Prostate gland (tissue), 2 donors: ENCODE data around the gene GRK3. TPM values are rescaled to one million over a fixed set of nuclear protein-coding genes. Genes with fewer than 3 reads are reported as not detected.

Experiments
- DNase-seq: peaks from one replicate; pipeline ENCODE4 v3.0.0-alpha.2; 2019; ENCODE audit warnings: low spot score
- H3K27ac ChIP-seq, 2 donors: fragments of 200-600 bp; sonication (generic); 2 replicates each; pipeline ENCODE4 v1.5.1; 2017 to 2019
- H3K27me3 ChIP-seq: fragments of 200-600 bp; sonication (generic); replicated peaks from 2 replicates; pipeline ENCODE4 v1.5.1; 2019; ENCODE audit not compliant: insufficient read depth
- H3K36me3 ChIP-seq, 2 donors: fragments of 200-600 bp; sonication (generic); 1 replicate in 1 of 2; 2 replicates in 1 of 2; pipeline versions ENCODE4 v1.5.1 to v1.8.1; 2017 to 2019
- H3K4me1 ChIP-seq: fragments of 200-600 bp; sonication (generic); replicated peaks from 2 replicates; pipeline ENCODE4 v1.5.1; 2019
- H3K4me3 ChIP-seq, 2 donors: fragments of 200-600 bp; sonication (generic); 2 replicates each; pipeline ENCODE4 v1.5.1; 2017 to 2019
- H3K9me3 ChIP-seq: fragments of 200-600 bp; sonication (generic); 2 replicates; pipeline ENCODE4 v1.5.1; 2017
- POLR2A ChIP-seq: fragments of 450-650 bp; IDR thresholded peaks from one replicate; pipeline ENCODE4 v1.6.1; 2016; ENCODE audit warnings: antibody characterized with exemption, mild to moderate bottlenecking
- POLR2AphosphoS5 ChIP-seq: sonication (generic); formaldehyde crosslinking; IDR thresholded peaks from one replicate; pipeline ENCODE4 v1.6.1; 2017; ENCODE audit warnings: antibody characterized with exemption
- WGBS: methylation state at CpG from one replicate; pipeline ENCODE4 v1.1.5; 2018; 5-methylcytosine and 5-hydroxymethylcytosine counted together
- intact Hi-C: fragments of 100-400 bp; cut with DNase I; formaldehyde crosslinking; loops from one replicate; pipeline ENCODE4 v1.14.2; 2022
- total RNA-seq, 2 donors: library from RNA; depleted of rRNA; stranded (reverse); fragments of >200 nt; gene quantifications; one replicate each; pipeline ENCODE4 v1.1.0, GENCODE V29; 2016
- TF ChIP-seq, protein P1 (sequence below), 4 experiments: fragments of 200-600 bp in 2 of 4; fragments of 450-650 bp in 2 of 4; sonication (generic) in 2 of 4; IDR thresholded peaks; 1 replicate in 3 of 4; 2 replicates in 1 of 4; pipeline ENCODE4 v1.5.1; 2016 to 2019; ENCODE audit warnings: antibody characterized with exemption in 4 of 4, mild to moderate bottlenecking in 2 of 4, moderate library complexity in 2 of 4

The GRK3 gene
- total RNA-seq, 2 donors from 2014 or later: 10.2 to 16.9 TPM

DNA sequence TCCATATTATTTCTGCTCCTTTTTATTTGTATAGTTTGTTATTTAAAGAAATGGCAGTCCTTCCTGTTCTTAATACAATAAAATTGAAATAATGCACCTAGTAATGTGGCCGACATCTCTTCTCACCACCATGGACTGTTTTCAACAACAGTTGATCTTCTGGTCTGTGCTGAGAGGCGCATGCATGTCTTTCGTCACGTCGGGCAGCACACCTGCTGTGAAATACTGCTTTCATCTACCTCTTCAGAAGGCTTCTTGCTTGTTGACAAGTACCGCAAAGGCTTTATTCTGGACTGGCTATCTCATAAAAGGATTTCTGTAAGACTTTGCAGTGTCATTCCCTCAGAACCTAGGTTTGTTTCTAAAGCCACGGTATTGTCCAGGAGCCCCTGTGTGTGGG lies 163.6 kb downstream of the GRK3 start:
- Histone ChIP-seq H3K27me3 (no peaks in the 10 kb centered on the region), H3K4me1 (no peaks in the 10 kb centered on the region), H3K9me3 (no peaks in the 10 kb centered on the region), H3K36me3 (no peaks in the 10 kb centered on the region), H3K27ac (peak overlapping the region; percentile 35 to 77), H3K4me3 (no peak overlapping the region)
- DNase-seq: no peak
- intact Hi-C loops: no loop called here
- TF ChIP-seq POLR2A: no peak
- TF ChIP-seq POLR2AphosphoS5: no peak
- TF ChIP-seq, protein P1, sequence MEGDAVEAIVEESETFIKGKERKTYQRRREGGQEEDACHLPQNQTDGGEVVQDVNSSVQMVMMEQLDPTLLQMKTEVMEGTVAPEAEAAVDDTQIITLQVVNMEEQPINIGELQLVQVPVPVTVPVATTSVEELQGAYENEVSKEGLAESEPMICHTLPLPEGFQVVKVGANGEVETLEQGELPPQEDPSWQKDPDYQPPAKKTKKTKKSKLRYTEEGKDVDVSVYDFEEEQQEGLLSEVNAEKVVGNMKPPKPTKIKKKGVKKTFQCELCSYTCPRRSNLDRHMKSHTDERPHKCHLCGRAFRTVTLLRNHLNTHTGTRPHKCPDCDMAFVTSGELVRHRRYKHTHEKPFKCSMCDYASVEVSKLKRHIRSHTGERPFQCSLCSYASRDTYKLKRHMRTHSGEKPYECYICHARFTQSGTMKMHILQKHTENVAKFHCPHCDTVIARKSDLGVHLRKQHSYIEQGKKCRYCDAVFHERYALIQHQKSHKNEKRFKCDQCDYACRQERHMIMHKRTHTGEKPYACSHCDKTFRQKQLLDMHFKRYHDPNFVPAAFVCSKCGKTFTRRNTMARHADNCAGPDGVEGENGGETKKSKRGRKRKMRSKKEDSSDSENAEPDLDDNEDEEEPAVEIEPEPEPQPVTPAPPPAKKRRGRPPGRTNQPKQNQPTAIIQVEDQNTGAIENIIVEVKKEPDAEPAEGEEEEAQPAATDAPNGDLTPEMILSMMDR (IDR thresholded peaks at IDR 0.05): no peak
- 81% methylated on average over 7 of the region's 7 CpGs for WGBS

DNA sequence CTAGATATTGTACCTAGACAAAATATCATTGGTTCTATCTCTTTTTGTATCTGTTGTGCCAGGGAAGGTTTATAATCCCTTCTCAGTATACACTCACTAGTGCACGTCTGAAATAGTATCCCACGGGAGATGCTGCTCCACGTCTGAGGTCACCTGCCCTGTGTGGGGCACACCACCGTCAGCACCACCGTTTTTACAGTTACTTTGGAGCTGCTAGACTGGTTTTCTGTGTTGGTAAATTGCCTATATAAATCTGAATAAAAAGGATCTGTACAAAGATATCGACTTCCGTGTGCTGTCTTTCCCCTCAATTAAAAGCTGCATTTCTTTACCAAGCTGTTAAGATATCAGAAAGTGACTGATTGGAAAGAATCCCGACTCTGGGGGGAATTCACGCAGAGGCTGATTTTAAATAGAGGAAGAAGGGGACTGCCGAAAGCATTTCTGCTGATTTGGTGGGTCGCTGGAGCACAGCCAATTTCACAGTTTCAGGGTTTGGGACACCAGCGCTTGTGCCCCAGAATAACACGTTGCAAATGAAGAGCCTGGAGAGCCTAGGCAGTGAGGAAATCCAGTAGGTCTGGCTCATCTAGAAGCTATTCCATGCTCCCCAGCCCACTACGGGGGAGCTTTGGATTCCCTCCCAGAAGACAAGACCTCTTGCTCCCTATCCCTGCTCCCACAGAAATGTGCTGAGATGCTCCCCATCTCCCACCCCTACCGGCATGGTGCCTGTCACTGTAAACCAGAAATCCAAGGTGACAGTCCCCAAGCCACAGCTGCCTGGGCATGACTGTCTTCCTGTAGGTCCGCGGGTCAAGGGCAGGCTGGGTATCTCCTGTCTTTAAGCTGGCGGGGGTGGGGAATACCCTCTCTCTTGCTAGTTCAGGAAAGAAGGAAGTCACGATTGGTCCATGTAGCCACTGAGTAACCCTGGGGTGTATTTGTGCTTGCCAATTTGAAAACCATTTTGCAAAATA lies 164.8 kb downstream of the GRK3 start:
- Histone ChIP-seq H3K36me3 (no peaks in the 10 kb centered on the region), H3K27ac (peak overlapping the region; percentile 68 to 77), H3K4me1 (no peaks in the 10 kb centered on the region), H3K4me3 (peak overlapping the region in 1 of 2 donors; percentile 8), H3K9me3 (no peaks in the 10 kb centered on the region), H3K27me3 (no peaks in the 10 kb centered on the region)
- WGBS: 35% methylated on average over 18 of the region's 19 CpGs
- intact Hi-C loops: no loop called here
- peak; percentile 46 for DNase-seq
- TF ChIP-seq, protein P1 (IDR thresholded peaks at IDR 0.05): no peak
- TF ChIP-seq POLR2AphosphoS5 (peak; percentile 67), POLR2A (no peak)

DNA sequence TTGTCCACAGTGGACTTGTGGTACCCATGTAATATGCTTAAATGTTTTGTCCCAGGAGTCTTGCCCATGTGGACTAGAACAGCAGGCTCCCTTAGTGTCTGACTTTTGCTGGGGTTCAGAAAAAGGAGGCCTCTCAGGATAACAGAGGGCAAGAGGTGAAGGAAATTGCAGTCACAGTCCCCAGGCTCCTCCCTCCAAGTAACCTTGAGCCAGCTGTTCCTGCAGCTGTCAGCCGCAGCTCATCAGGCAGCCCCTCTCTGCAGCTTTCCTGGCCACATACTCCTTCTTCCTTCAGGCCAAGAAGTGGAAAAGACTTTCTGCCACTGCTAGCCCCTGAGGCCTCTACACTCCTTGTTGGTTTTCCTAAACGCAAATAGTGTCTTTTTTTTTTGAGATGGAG lies 171.2 kb downstream of the GRK3 start:
- no peaks in the 10 kb centered on the region for H3K9me3 ChIP-seq
- H3K27ac ChIP-seq: no peak overlapping the region
- no peak overlapping the region for H3K4me3 ChIP-seq
- no peak for TF ChIP-seq POLR2AphosphoS5
- TF ChIP-seq POLR2A: no peak
- TF ChIP-seq, protein P1 (IDR thresholded peaks at IDR 0.05): no peak
- intact Hi-C loops: no loop called here
- WGBS: 45% methylated on average over 2 of the region's 2 CpGs
- no peak for DNase-seq
- H3K4me1 ChIP-seq: no peaks in the 10 kb centered on the region
- H3K27me3 ChIP-seq: no peaks in the 10 kb centered on the region
- no peaks in the 10 kb centered on the region for H3K36me3 ChIP-seq

DNA sequence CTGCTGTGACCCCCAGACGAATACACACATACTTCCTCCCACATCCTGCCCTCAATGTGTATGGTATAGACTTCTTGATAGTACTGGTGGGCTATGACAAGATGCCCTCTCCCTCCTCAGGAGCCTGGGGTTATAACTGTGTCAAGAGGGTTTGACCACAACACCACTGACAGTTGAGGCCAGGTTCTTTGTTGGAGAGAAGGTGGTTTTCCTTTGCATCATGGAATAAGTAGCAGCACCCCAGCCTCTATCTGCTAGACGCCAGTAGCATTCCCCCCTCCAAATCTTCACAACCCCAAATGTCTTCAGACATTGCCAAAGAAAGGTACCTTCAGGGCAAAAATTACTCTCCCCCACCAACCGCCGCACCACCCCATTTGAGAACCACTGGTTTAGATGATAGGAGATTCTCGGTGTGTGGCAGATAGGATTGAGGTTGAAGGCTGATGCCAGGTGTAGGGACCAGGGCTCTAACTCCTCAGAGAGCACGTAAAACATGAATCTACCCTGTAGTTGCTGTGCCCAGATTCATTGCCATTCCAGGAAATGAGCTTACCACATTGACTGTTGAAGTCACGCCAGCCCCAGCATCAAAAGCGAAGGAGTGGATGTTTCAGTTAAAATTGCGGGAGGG lies 172.0 kb downstream of the GRK3 start:
- no peaks in the 10 kb centered on the region for H3K27me3 ChIP-seq
- H3K4me1 ChIP-seq: no peaks in the 10 kb centered on the region
- no peak for DNase-seq
- H3K27ac ChIP-seq: no peak overlapping the region
- H3K9me3 ChIP-seq: no peaks in the 10 kb centered on the region
- TF ChIP-seq, protein P1 (IDR thresholded peaks at IDR 0.05): no peak
- no peak for TF ChIP-seq POLR2A
- no peak for TF ChIP-seq POLR2AphosphoS5
- intact Hi-C loops: no loop called here
- no peaks in the 10 kb centered on the region for H3K36me3 ChIP-seq
- WGBS: 74% methylated on average over 9 of the region's 9 CpGs
- H3K4me3 ChIP-seq: no peak overlapping the region
